Testis (tissue), 2 donors: ENCODE measurements around the gene NPEPPS.
"Not testable (repeated sequence)": the region's sequence is repeated elsewhere in the genome, so short reads cannot be mapped to it uniquely, and the experiment has no call there.

Experiments
- POLR2A ChIP-seq: fragments of 450-650 bp; IDR thresholded peaks from one replicate; pipeline ENCODE4 v1.6.1; 2017; ENCODE audit warnings: antibody characterized with exemption, mild to moderate bottlenecking, moderate library complexity
- TF ChIP-seq, protein P1 (sequence below), 3 experiments: fragments of 450-650 bp in 2 of 3; fragments of 200-600 bp in 1 of 3; sonication (generic) in 1 of 3; IDR thresholded peaks; one replicate each; pipeline ENCODE4 v1.5.1; 2016 to 2019; ENCODE audit warnings: antibody characterized with exemption in 3 of 3, mild to moderate bottlenecking in 2 of 3, moderate library complexity in 1 of 3

DNA sequence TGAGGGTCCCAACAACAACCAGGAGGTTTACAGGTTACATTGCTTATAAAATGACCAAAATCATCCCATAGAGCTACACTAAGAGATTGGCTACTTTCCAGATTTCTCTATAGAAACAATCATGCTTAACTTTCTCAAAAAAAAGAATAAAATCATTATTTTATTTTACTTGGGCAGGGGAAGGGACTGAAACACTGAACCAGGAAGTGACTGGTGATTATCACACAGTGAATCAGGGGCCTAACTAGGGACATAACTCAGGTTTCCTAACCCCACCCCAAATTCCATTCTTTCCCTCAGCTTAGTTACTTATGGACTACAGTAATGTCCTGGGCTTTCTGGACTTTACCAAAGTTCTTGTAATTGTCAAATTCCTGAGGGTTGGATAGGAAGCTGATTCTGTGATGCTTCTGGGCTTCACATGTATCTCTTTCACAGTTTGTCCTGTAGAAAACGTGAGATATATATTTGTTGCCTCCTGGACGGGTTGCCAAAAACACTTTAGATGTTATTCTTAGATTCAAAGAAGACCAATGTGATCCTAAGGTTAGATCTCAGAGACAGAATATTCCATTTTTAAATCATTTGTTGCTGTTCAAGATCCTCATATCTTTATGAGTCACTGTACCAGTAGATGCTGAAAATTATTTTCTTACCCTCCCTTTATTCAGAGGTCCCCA is 28.0 kb upstream of the NPEPPS start:
- TF ChIP-seq, protein P1, sequence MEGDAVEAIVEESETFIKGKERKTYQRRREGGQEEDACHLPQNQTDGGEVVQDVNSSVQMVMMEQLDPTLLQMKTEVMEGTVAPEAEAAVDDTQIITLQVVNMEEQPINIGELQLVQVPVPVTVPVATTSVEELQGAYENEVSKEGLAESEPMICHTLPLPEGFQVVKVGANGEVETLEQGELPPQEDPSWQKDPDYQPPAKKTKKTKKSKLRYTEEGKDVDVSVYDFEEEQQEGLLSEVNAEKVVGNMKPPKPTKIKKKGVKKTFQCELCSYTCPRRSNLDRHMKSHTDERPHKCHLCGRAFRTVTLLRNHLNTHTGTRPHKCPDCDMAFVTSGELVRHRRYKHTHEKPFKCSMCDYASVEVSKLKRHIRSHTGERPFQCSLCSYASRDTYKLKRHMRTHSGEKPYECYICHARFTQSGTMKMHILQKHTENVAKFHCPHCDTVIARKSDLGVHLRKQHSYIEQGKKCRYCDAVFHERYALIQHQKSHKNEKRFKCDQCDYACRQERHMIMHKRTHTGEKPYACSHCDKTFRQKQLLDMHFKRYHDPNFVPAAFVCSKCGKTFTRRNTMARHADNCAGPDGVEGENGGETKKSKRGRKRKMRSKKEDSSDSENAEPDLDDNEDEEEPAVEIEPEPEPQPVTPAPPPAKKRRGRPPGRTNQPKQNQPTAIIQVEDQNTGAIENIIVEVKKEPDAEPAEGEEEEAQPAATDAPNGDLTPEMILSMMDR (IDR thresholded peaks at IDR 0.05): not testable (repeated sequence)
- TF ChIP-seq POLR2A: not testable (repeated sequence)
